GM19438 (cell line): ENCODE results near the gene VDAC2.
"Not testable (repeated sequence)": the region's sequence is repeated elsewhere in the genome, so short reads cannot be mapped to it uniquely, and the experiment has no call there.

ENCODE experiments used
- ATAC-seq: cut with Tn5 transposase; IDR thresholded peaks from one replicate; pipeline ENCODE4 v1.9.1; 2021; ENCODE audit warnings: low read depth; ENCODE audit not compliant: unreplicated experiment

VDAC2 gene

GRCh38 chr10:75197906-75198305 lies 12.7 kb upstream of the VDAC2 start:
- ATAC-seq: no peak

DNA sequence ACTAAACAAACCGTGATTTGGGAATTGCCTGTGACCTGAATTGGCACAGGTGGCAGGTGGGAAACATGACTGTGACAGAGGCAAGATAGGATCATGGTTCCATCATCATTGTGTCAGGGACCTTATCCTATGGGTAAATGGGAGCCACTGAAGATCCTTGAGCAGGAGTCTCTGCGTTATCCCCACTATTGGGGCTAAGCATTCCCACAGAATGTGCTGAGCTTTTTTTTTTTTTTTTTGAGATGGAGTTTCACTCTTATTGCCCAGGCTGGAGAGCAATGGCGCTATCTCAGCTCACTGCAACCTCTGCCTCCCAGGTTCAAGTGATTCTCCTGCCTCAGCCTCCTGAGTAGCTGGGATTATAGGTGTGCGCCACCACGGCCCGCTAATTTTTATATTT lies 10.6 kb upstream of the VDAC2 start:
- not testable (repeated sequence) for ATAC-seq

DNA sequence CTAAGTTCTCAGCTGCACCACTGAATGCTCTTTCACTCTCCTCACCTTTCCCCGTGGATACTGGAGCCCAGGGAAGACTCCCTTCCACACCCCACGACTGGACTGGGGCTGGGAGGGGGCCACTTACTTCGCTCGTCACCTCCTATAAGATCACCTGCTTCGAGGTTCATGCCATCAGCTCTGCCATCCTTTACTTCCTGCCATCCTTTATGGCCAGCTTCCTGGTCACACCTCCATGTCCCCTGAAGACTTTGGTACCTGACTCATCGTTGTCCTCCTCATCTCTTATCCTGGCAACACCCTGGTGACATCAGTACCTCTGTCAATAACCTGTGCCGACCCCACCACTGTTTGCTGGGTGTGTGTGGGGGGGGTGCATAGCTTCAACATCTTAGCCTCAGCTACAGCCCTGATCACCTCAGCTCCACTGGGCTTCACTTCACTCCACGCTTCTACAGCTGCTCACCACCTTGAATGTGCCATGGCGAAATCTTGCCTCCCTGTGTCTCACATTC lies 8.7 kb upstream of the VDAC2 start:
- ATAC-seq: no peak

DNA sequence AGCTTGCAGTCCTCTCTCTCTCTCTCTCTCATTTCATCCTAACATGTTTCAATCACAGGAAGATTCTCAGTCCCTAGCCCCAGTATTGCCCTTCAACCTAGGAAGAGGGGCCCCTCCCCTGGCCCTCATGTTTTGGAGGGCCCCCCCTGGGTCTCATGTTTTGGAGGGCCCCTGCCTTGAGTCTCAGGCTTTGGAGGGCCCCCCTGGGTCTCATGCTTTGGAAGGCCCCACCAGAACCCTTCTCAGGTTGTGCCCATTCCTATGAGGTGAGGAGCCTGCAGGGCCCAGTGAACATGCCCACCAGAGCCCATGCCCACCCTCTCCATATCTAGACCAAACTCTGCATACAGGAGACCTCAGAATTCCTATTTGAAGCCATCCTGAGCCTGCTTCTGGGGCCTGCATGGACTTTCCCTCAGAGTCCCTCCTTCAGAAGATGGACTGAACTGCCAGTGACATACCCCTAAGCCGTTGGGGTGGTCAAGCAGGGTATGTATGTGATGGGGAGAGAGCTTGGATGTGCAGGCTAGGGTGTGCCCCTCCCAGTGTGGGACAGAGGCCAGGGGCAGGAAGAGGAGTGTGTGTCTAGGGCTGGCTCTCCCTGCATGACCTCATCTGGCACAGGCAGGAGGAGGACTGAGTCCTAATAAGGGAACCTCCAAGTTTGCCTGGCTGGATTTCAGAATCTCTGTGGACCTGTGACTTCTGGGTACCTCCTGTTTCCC lies 8.1 kb upstream of the VDAC2 start:
- no peak for ATAC-seq

DNA sequence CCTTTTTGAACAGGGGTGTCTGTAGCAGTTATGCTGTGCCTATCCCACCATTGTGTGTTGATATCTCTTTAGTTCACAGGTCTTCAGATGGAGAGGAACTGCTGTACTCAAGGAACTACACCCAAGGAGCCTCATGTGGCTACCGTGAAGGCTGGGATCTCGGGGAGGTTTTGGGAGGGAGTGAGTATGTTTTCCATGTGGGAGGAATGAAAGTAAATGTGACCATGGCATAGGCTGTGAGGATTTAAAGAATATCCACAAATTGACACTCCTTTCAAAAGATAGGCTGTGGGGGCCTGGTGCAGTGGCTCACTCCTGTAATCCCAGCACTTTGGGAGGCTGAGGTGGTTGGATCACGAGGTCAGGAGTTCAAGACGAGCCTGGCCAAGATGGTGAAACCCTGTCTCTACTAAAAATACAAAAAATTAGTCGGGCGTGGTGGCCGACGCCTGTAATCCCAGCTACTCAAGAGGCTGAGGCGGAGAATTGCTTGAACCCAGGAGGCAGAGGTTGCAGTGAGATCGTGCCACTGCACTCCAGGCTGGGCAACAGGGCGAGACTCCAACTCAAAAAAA lies 7.5 kb upstream of the VDAC2 start:
- ATAC-seq: not testable (repeated sequence)

GRCh38 chr10:75203724-75204123 lies 6.9 kb upstream of the VDAC2 start:
- ATAC-seq: no peak

- no peak for ATAC-seq
Observed at GRCh38 chr10:75205908-75206307, 4.7 kb upstream of the VDAC2 start.

DNA sequence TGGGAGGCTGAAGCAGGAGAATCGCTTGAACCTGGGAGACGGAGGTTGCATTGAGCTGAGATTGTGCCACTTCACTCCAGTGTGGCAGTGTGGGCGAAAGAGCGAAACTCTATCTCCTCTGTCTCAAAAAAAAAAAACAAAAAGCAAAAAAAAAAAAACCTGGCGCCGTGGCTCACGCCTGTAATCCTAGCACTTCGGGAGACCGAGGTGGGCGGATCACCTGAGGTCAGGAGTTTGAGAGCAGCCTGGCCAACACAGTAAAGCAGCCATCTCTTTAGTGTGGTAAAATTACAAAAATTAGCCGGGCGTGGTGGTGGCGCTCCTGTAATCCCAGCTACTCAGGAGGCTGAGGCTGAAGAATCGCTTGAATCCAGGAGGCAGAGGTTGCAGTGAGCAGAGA lies 4.0 kb upstream of the VDAC2 start:
- ATAC-seq: not testable (repeated sequence)

DNA sequence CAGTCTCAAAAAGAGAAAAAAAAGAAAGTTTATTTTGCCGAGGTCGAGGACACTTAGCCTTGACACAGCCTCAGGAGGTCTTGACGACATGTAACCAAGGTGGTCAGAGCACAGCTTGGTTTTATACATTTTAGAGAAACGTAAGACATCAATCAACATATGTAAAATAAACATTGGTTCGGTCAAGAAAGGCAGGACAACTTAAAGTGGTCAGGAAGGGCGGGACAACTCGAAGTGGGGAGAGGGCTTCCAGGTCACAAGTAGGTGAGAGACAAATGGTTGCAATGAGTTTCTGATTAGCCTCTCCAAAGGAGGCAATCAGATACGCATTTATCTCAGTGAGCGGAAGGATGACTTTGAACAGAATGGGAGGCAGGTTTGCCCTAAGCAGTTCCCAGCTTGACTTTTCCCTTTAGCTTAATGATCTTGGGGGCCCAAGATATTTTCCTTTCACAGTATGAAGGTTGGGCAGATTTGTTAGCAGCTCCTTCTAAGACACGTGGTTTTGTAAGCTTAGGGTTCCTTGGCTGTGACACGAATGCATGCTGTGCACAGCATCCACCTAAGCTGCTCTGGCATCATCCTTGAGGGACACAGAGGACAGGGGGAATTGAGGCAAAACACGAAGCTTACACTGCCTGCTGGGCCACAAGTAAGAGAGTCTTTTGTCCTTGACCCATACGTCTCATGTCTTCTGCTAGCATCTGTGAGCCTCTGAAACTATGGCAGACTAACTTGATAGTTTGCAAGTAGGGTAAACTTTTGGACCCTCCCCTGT lies 3.3 kb upstream of the VDAC2 start:
- ATAC-seq: no peak

DNA sequence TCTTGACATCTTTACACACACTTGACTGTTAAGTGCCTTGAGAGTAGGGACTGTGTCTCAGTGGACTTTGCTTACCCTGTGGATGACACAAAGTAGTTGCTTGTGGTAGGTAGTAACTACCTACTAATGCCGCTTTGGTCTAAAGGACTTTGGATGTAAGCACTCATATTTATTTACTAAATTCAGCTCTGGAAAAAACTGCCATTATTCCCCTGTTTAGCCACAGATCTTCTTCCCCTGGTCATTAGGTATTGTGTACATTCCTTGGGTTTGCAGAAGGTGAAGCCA lies 2.8 kb upstream of the VDAC2 start:
- ATAC-seq: no peak

GRCh38 chr10:75208181-75208580 lies 2.4 kb upstream of the VDAC2 start:
- no peak for ATAC-seq

DNA sequence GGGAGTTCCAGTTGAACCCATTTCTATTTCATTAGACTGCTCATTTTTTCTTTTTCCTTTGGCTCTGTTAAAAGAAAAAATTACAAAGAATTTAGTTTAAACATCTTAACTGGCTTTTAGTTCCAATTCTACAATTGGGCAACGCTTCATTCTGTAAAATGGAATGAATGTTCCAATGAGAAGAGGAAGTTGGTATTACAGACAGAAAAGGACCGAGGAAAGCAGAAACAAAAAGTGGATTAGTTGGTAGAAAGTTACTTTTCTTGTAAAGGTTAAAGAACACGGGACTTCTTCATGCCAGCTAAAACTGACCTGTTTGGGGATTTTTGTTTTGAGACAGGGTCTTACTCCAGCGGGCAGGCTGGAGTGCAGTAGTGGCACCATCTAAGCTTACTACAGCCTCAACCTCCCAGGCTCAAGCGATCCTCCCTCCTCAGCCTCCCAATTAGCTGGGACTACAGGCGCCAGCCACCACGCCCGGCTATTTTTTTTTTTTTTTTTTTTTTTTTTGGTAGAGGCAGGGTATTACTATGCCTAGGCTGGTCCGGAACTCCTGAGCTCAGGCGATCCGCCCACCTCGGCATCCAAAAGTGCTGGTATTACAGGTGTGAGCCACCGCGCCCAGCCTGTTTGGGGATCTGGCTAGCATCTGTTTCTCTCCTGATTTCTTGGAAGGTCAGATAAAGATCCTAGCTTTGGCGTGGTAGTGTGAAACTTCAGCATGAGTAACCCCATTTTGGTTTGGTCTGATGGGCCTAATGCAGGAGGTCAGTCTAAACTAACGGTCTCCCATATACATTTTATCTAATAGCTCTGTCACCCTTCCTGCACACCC lies 1.3 kb upstream of the VDAC2 start:
- no peak for ATAC-seq

DNA sequence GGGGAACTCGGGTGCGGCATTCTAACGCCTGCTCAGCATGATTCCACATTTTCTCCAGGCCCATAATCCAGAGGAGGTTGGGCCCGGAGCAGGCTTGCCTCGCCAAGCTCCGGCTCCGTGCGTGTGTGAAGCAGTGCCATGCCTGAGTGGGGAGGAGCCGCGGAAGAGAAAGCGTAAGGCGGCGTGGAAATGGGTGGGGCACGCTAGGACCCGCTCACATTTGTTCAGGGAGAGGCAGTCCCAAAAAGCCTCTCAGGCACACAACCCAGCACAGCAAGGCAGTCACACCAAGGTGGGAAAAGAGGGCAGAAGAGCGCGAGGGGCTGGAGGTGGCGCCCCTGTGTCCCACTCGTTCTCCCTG lies 695 bp upstream of the VDAC2 start:
- ATAC-seq: peak; percentile 57

GRCh38 chr10:75211007-75211691 lies 553 bp downstream of the VDAC2 start:
- no peak for ATAC-seq

- no peak for ATAC-seq
Observed at GRCh38 chr10:75212343-75212742, 1.7 kb downstream of the VDAC2 start.

DNA sequence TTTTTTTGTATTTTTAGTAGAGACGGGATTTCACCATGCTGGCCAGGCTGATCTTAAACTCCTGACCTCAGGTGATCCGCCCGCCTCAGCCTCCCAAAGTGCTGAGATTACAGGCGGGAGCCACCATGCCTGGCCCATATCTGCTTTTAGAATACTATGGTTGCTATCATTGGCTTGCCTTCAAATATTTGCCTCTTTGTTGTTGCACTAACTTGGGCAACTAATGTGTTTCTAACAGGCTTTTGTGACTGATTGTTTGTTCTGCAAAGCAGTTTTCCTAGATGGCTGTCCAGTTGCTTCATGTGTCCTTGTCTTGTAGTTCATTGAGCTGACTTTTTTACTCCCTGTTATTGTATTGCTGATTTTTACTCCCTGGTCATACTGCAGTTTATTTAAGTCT lies 9.7 kb downstream of the VDAC2 start:
- ATAC-seq: no peak

- not testable (repeated sequence) for ATAC-seq
Observed at GRCh38 chr10:75221492-75221891, 10.9 kb downstream of the VDAC2 start.

GRCh38 chr10:75223507-75223906 lies 12.9 kb downstream of the VDAC2 start:
- no peak for ATAC-seq

- ATAC-seq: no peak
Observed at GRCh38 chr10:75226095-75226494, 15.5 kb downstream of the VDAC2 start.

GRCh38 chr10:75226656-75227055 lies 16.1 kb downstream of the VDAC2 start:
- ATAC-seq: no peak
